Sciatic nerve (tissue), 2 donors: Measurements from ENCODE around the gene FAT2. TPM values are rescaled to one million over a fixed set of nuclear protein-coding genes. Genes with fewer than 3 reads are reported as not detected.

ENCODE experiments used
- ATAC-seq: fragments of 200-7000 bp; cut with Tn5 transposase; one replicate; pipeline ENCODE4 v1.9.1; 2020; ENCODE audit warnings: mild to moderate bottlenecking, moderate library complexity
- DNase-seq: peaks from one replicate; pipeline ENCODE4 v3.0.0-alpha.2; 2020; ENCODE audit warnings: low spot score
- intact Hi-C: fragments of 100-400 bp; cut with DNase I; formaldehyde crosslinking; loops from one replicate; pipeline ENCODE4 v1.14.2; 2022
- total RNA-seq: library from RNA; stranded (reverse); fragmentation: NEBNext Ultra II Directional; extraction: Animal tissue kit (Norgen Biotek cat#: 25700); gene quantifications from one replicate; pipeline ENCODE4 v1.2.1, GENCODE V29; 2021
- donor health status: DM: no; HTN: no; CAD: no.
- donor health status: DM: no; HTN: no; CAD: no.

FAT2 gene
- total RNA-seq, 1 donor from 2014 or later: 0.40 TPM

DNA sequence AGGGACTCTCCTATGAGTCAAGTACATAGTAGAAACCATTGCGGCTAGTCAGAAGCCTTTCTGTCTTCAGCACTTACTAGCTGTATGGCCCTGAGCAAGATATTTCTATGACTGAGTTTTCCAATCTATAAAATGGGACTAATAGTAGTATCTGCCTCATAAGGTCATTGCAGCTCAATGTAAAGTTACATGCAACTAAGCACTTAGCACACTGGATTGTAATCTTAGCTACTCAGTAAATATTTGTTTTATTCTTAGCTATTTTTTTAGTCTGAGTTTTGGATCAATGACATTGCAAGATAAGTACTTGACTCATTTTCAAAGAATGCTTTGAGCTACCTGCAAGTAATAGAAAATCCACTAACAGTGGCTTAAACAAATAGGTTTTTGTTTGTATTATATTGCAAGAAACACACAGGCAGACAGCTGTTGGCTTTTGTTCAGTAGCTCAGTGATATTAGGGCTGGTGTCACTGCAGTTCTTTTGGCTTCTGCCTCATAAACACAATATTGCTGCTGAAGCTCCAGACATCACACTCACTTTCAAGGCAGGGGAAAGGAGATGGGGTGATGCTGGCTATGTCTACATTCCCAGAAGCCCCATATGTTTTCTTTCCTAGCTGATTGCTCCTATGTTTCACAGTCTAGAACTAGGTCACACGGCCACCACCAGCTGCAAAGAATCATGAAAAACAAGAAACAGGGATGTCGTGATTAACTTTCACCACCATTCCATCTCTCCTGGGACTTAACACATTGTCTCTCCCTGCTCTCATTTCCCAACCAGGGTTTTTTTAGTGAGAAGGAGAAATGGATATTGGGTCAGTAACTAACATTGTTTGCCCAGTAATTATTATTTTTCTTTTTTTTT is 26.9 kb upstream of the FAT2 start:
- ATAC-seq (no peak), DNase-seq (no peak)
- intact Hi-C loops: no loop called here

DNA sequence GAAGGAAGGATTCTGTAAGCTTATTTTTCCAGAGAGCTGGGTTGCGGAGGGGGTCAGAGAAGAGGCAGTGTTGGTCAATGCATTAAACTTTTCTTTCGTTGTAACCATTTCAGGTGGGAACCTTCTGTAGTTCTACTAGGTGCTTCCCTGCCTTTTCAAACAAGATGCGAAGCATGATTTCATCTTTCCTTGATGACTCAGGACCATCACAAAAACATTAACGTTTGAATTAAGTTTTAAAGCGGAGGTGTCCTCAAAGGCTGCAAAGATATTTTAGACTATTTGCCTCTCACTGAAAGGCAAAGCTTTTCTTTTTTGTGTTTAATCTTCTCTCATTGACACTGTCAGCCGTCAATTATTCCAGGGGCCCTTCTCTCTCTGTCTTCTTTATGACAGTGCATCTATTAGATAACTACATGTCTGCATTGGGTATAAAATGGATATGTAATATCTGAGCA is 26.3 kb upstream of the FAT2 start:
- ATAC-seq: no peak
- no peak for DNase-seq
- intact Hi-C loops: no loop called here

- DNase-seq (no peak), ATAC-seq (no peak)
- intact Hi-C loops: no loop called here
These were observed 24.3 kb upstream of the FAT2 start for GRCh38 chr5:151615431-151615830.

GRCh38 chr5:151614565-151614964 is 23.4 kb upstream of the FAT2 start:
- ATAC-seq (no peak), DNase-seq (no peak)
- intact Hi-C loops: no loop called here

DNA sequence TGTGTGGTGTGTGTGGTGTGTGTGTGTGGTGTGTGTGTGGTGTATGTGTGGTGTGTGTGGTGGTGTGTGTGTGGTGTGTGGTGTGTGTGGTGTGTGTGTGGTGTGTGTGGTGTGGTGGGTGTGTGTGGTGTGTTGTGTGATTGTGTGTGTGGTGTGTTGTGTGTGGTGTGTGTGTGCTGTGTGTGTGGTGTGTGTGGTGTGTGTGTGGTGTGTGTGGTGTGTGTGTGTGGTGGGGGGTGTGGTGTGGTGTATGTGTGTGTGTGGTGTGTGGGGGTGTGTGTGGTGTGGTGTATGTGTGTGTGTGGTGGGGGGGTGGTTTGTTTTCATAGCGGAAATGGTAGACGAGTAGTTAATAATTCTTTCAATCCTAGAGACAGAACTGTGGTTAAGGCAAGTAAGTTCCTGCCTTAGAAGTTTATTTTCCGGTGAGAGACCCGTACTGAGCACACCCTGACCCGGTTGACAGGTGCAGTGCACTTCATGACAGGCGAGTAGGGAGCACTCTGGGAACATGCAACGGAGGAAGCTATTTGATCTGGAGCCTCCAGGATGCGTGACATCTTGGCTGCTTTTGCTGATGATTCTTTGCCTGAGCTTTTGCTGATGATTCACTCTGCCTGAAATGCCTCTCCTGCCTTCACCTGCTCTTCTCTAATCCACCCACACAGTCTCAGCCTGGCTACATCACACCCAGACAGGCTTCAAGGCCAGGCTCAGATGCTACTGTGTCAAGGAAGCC is 21.7 kb upstream of the FAT2 start:
- intact Hi-C loops: no loop called here
- no peak for ATAC-seq
- no peak for DNase-seq

GRCh38 chr5:151611127-151611775 is 20.1 kb upstream of the FAT2 start:
- ATAC-seq: no peak
- no peak for DNase-seq
- intact Hi-C loops: no loop called here

GRCh38 chr5:151608522-151608921 is 17.4 kb upstream of the FAT2 start:
- no peak for ATAC-seq
- intact Hi-C loops: no loop called here
- DNase-seq: no peak

GRCh38 chr5:151607304-151607703 is 16.2 kb upstream of the FAT2 start:
- ATAC-seq: no peak
- DNase-seq: no peak
- intact Hi-C loops: no loop called here

GRCh38 chr5:151605559-151605958 is 14.4 kb upstream of the FAT2 start:
- DNase-seq (no peak), ATAC-seq (no peak)
- intact Hi-C loops: no loop called here

DNA sequence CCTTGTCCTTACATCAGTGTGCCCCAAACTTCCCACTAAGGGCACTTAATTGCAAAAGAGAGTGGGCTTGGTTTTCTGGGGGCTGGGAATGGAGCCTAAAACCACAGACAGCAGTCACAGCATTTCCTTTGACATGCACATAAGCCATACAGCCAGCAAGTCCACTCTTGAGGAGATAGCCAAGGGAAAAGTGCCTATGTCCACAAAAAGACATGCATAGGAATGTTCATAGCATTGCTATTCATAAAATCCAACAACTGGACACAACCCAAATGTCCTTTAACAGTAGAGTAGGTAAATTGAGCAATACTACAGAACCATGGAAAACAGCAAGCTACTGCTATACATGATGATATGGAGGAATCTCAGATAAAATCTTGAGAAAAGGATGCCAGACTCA is 11.7 kb upstream of the FAT2 start:
- ATAC-seq (no peak), DNase-seq (no peak)
- intact Hi-C loops: no loop called here

DNA sequence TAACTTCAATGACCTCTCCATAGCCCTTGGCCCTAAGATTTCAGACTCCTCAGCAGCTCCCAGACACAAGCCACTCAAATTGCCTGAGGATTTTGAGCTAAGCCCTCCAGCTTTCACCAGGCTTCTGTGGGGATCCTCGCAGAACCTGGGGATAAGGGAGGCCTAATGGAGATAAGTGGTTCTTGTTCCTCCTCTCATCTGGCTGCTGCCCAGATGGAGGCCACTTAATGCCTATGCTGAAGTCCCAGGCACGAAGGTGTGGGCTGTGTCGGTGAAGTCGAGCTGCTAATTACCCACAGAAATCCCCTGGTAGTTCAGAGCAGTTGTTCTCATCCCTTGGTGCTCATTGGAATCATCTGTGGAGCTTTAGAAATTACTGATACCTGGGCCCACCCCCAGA is 10.3 kb upstream of the FAT2 start:
- DNase-seq (no peak), ATAC-seq (no peak)
- intact Hi-C loops: no loop called here

DNA sequence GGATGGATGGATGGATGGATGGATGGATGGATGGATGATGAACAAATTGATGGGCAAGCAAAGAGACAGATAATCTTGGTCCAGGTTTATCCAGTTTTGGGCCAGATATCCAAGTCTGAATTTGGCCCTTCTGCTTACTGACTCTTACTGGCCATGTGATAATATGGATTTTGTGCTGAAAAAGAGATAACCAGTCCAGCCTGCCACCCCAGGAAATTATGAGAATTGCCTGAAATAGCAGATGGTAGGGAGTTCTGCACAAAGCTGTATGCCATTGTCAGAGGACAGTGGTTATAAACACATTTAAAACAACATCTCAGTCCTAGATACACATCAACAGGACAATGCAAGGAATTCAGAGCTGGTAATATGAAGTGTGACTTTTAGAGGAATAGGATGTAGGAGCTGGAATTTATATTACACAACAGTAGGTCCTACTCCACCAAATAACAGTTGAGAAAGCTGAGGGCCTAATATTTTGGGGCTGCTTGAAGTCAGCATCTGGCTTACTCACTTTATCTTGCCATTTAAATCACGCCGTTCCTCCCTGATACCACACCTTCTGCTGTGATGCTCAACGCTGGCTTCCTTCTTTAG is 9.0 kb upstream of the FAT2 start:
- DNase-seq: no peak
- intact Hi-C loops: no loop called here
- no peak for ATAC-seq

DNA sequence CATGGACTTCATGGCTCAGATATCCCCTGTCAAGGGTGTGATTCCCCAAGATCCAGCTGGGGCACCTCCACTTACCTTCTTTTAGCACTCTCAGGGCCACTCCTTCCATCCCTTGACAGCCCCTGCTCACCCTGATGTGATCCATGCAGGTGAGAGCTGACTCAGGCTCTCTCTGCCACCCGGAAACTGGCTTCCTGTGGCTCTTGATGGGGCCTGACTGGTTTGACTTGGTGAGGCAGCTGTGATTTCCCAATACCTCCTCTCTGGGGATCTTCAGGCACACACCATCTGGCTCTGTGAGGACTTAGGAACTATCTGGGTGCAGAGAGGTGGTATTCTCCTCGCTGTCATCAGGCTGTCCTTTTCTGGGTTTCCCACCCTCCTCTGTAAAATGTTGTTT is 7.9 kb upstream of the FAT2 start:
- intact Hi-C loops: no loop called here
- DNase-seq: no peak
- no peak for ATAC-seq

- no peak for DNase-seq
- intact Hi-C loops: no loop called here
- no peak for ATAC-seq
These were observed 7.4 kb upstream of the FAT2 start for GRCh38 chr5:151598549-151598948.

GRCh38 chr5:151597749-151598148 is 6.6 kb upstream of the FAT2 start:
- intact Hi-C loops: no loop called here
- no peak for ATAC-seq
- DNase-seq: no peak

DNA sequence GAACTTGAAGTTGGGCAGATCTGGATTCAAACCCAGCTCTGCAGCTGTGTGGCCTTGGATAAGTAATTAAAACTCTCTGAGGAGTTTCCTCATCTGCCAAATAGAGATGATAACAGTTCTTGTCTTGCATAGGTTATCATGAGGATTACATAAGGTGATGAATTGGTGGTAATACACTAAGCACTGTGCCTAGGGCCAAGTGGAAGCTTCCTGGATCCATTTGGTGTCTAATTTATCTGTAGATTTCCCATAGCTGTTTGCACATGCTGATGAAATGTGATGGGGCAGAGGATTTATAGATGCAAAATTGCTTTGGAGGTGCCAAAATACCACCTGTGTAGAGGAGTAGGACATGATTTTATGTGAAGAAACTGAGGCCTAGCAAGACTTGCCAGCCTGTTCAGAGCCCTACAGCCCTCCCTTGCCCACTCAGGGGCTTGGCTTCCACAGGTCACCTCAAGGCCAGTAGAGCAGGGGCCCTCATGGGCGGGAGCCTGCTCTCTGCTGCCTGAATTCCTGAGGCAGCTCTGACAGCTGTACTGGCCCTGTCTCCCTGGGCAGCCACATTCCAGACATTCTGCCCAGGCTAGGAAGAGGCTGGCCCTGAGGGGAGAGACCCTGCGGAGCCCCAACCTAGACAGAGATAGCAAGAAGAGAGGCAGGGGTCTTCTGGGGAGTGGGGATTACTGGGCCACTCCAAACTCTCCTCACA is 5.9 kb upstream of the FAT2 start:
- ATAC-seq (no peak), DNase-seq (no peak)
- intact Hi-C loops: no loop called here

GRCh38 chr5:151595411-151595826 is 4.3 kb upstream of the FAT2 start:
- intact Hi-C loops: no loop called here
- ATAC-seq (no peak), DNase-seq (no peak)

- peak; percentile 94 for ATAC-seq
- no peak for DNase-seq
- intact Hi-C loops: no loop called here
These were observed 1.8 kb upstream of the FAT2 start for GRCh38 chr5:151592855-151593408.
